ENCODE results near the gene PRPS1L1. TPM values are rescaled to one million over a fixed set of nuclear protein-coding genes. Genes with fewer than 3 reads are reported as not detected.

Gene PRPS1L1
- total and polyA plus RNA-seq, 2 of the 8 experiments (the other 6 are each of a cell fraction or from before 2014, with no cell fraction given) = not detected

DNA sequence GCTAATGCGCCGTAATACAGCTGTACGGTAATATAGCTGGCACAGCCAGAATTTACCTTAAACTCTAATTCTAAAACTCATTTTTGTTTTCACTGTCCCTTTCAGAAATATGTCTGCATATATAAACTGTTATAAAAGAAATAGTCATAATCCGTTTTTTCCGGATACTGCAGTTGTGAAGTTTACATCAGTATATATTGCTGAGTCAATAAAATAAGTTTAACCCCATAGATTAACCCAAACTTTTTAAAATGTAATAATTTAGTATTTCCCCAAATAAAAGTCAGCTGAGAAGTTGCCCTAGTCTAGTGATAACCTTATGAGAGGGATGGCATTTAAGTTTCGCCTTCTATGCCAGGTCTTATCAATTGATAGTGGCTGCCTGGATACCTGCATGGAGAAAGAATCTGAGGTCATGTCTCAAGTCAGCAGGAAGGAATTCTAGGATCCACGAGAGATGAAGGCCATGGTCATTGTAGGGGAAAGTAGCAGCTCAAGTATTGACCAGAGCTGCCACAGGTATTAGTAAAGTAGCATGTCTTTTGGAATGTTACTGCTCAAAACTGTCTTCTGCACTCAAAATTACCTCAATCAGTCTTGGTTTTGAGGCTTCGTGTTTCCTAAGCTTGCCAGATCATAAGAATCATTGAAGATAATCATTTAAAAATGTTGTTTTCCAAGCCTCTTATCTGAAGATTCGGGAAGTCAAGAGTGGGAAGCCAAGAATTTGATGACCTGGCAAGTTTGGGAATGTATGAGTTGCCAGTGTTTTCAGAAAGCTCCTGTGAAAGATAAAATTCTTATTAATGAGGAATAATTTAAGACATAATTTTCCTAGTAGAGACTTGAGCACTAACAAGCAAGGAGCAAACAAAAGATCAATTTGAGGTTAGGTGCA, 10.8 kb downstream of the PRPS1L1 start (continued):
- TF ChIP-seq CTCF (IDR thresholded peaks at IDR 0.05; ENCODE audit: control extremely low read depth in 1 of 3, insufficient read depth in 1 of 3, low read depth in 1 of 3, low read length in 3 of 3) (no peak), ZNF274 (IDR thresholded peaks at IDR 0.05; ENCODE audit: borderline replicate concordance, extremely low read depth, low read length) (no peak), FOSL1 (IDR thresholded peaks at IDR 0.05; ENCODE audit: insufficient read depth, low read depth, low read length) (no peak), HDAC2 (IDR thresholded peaks at IDR 0.05; ENCODE audit: borderline replicate concordance in 1 of 2, low read depth in 2 of 2, low read length in 2 of 2) (no peak), TBP (IDR thresholded peaks at IDR 0.05; ENCODE audit: low read depth, low read length) (no peak)
